ENCODE measurements around the gene TEX2. TPM values are rescaled to one million over a fixed set of nuclear protein-coding genes. Genes with fewer than 3 reads are reported as not detected.

Gene TEX2
- total and polyA plus RNA-seq, 2 experiments from 2014 or later: 7.5 to 17.7 TPM

GRCh38 chr17:64236827-64237403 is 26.1 kb downstream of the TEX2 start:
- peaks cover 34% of the 10 kb centered on the region for H3K4me1 Mint-ChIP-seq
- Histone ChIP-seq H4K20me1 (replicated peaks; ENCODE audit: insufficient read depth) (peaks cover 4% of the 10 kb centered on the region; the same call in 1 of the 2 replicates), H2AFZ (no peak overlapping the region), H3K4me2 (no peak overlapping the region), H3K4me1 (ENCODE audit: insufficient read depth) (no peaks in the 10 kb centered on the region), H3K27me3 (ENCODE audit: insufficient read depth) (no peaks in the 10 kb centered on the region), H3F3A (replicated peaks; ENCODE audit: low read depth) (no peaks in the 10 kb centered on the region), H3K27ac (ENCODE audit: low read depth) (no peak overlapping the region), H3K4me3 (no peak overlapping the region), H3K36me3 (ENCODE audit: insufficient read depth) (no peaks in the 10 kb centered on the region), H3K9me2 (ENCODE audit: insufficient read depth) (no peaks in the 10 kb centered on the region), H3K79me2 (replicated peaks; ENCODE audit: insufficient read depth) (peaks cover 29% of the 10 kb centered on the region)
- DNase-seq (ENCODE audit: low spot score): peak; percentile 78
- peak; percentile 82 for ATAC-seq
- H3K36me3 Mint-ChIP-seq (ENCODE audit: low read depth): no peaks in the 10 kb centered on the region
- H3K27ac Mint-ChIP-seq: peak overlapping the region; percentile 14; the same call in 1 of the 2 replicates
- no peak for TF ChIP-seq EZH2 (IDR thresholded peaks at IDR 0.05; ENCODE audit: low read depth, unreplicated experiment)
- TF ChIP-seq POLR2AphosphoS5 (IDR thresholded peaks at IDR 0.05; ENCODE audit: low read depth): no peak
- peak in 1 of 2 experiments; percentile 43; a peak in 2 of 4 replicates for TF ChIP-seq CTCF (conservative IDR thresholded peaks at IDR 0.05; ENCODE audit: low read depth in 2 of 2)
- TF ChIP-seq CREB1 (CRISPR knock-in tag; IDR thresholded peaks at IDR 0.05; ENCODE audit: low read depth): no peak
- no peak for TF ChIP-seq REST (IDR thresholded peaks at IDR 0.05; ENCODE audit: unreplicated experiment)
- H3K27me3 Mint-ChIP-seq (ENCODE audit: insufficient read depth, low read depth, poor library complexity): no peaks in the 10 kb centered on the region
- no peak overlapping the region for H3K4me3 Mint-ChIP-seq
- no peaks in the 10 kb centered on the region for H3K9me3 Mint-ChIP-seq

- no peaks in the 10 kb centered on the region for H3K27me3 ChIP-seq (ENCODE audit: insufficient read depth)
- DNase-seq (ENCODE audit: low spot score) (no peak), ATAC-seq (no peak)
- no peaks in the 10 kb centered on the region for H3K36me3 ChIP-seq (ENCODE audit: insufficient read depth)
- H3K9me3 Mint-ChIP-seq: no peaks in the 10 kb centered on the region
- H3K4me3 ChIP-seq: no peak overlapping the region
- H3K27ac Mint-ChIP-seq: no peak overlapping the region
- H3K4me2 ChIP-seq: no peak overlapping the region
- H3F3A ChIP-seq (replicated peaks; ENCODE audit: low read depth): no peaks in the 10 kb centered on the region
- H4K20me1 ChIP-seq (replicated peaks; ENCODE audit: insufficient read depth): peaks cover 8% of the 10 kb centered on the region; the same call in 1 of the 2 replicates
- H3K4me3 Mint-ChIP-seq: no peak overlapping the region
- no peaks in the 10 kb centered on the region for H3K4me1 ChIP-seq (ENCODE audit: insufficient read depth)
- H3K9me2 ChIP-seq (ENCODE audit: insufficient read depth): no peaks in the 10 kb centered on the region
- no peaks in the 10 kb centered on the region for H3K27me3 Mint-ChIP-seq (ENCODE audit: insufficient read depth, low read depth, poor library complexity)
- H3K4me1 Mint-ChIP-seq: peaks cover 31% of the 10 kb centered on the region
- no peak overlapping the region for H2AFZ ChIP-seq
- peaks cover 29% of the 10 kb centered on the region for H3K79me2 ChIP-seq (replicated peaks; ENCODE audit: insufficient read depth)
- no peak overlapping the region for H3K27ac ChIP-seq (ENCODE audit: low read depth)
- no peaks in the 10 kb centered on the region for H3K36me3 Mint-ChIP-seq (ENCODE audit: low read depth)
- TF ChIP-seq EZH2 (IDR thresholded peaks at IDR 0.05; ENCODE audit: low read depth, unreplicated experiment) (no peak), POLR2AphosphoS5 (IDR thresholded peaks at IDR 0.05; ENCODE audit: low read depth) (no peak), STAT1 (IDR thresholded peaks at IDR 0.05; ENCODE audit: unreplicated experiment) (no peak), EZH2phosphoT487 (IDR thresholded peaks at IDR 0.05; ENCODE audit: unreplicated experiment) (no peak), REST (IDR thresholded peaks at IDR 0.05; ENCODE audit: unreplicated experiment) (no peak), CTCF (conservative IDR thresholded peaks at IDR 0.05; ENCODE audit: low read depth in 2 of 2) (no peak), ZNF331 (CRISPR knock-in tag; IDR thresholded peaks at IDR 0.05; ENCODE audit: low read depth) (no peak), ETS1 (IDR thresholded peaks at IDR 0.05) (no peak)
Measured at GRCh38 chr17:64234961-64235360, 28.1 kb downstream of the TEX2 start.
